GM10847 (cell line): Measurements from ENCODE around the gene SPPL2B.

ENCODE experiments used
- POLR2A ChIP-seq: IDR thresholded peaks from 2 replicates; pipeline ENCODE4 v1.6.1; 2011; ENCODE audit not compliant: insufficient read length; ENCODE audit errors: extremely low read depth

The SPPL2B gene

DNA sequence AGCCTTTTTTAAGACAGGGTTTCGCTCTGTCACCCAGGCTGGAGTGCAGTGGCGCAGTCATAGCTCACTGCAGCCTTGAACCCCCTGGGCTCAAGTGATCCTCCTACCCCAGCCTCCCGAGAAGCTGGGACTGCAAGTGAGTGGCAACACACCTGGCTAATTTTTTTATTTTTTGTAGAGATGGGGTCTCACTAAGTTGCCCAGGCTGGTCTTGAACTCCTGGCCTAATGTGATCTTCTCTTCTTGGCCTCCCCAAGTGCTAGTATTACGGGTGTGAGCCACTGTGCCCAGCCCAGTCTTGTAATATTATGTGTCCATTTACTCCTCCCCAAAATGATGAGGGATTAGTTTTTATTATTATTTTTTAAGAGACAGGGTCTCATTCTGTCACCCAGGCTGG is 17.4 kb upstream of the SPPL2B start:
- no peak for TF ChIP-seq POLR2A

DNA sequence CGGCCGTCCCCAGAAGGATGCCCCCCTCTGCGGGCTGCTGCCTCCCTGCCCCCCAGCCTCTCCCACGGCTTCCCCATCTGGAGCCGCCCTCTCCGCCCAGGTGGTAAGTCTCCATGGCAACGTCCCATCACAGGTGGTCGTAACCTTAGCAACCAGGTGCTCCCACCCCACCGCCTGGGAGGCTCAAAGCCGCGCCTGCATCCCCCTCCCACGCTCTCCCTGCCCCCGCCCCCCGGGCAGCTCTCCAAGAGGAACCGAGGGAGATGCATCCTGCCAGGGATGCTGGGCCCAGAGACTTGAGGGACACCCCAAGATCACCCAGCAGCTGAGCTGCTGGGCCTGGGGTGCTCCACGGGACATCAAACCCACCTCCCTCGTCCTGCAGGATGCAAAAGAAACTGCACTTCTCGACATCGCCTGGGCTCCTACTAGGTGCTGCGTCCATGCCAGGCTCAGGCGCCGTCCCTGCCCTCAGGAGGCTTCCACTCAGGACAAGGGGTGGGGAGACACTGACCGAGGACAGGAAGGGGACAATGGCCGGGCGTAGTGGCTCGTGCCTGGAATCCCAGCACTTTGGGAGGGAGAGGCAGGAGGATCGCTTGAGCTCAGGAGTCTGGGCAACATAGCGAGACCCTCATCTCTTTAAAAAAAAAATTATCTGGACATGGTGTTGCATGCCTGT is 15.5 kb upstream of the SPPL2B start:
- no peak for TF ChIP-seq POLR2A

DNA sequence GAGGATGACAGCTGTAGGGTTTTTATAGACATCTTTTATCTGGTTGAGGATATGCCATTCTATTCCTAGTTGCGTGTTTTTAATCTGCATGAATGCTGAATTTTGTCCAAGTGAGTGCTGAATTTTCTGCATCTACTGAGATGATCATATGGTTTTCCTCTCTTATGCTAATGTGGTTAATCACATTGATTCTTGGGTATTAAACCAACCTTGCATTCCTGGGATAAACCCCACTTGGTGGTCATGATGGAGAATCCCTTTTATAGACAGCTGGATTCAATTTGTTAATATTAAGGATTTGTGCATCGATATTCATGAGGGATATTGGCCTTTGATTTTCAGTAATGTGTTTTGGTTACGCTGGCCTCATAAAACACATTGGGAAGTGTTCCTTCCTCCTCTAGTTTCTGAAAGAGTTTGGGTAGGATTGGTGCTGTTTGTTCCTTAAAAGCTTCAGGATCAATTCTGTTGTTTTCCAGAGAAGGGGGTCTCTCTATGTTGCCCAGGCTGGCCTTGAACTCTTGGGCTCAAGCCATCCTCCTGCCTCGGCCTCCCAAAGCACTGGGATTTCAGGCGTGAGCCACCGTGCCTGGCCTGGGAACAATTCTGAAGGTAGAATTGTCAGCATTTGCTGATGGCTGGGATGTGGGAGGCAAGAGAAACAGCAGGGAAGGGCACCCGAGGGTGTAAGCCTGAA is 13.2 kb upstream of the SPPL2B start:
- TF ChIP-seq POLR2A = no peak

DNA sequence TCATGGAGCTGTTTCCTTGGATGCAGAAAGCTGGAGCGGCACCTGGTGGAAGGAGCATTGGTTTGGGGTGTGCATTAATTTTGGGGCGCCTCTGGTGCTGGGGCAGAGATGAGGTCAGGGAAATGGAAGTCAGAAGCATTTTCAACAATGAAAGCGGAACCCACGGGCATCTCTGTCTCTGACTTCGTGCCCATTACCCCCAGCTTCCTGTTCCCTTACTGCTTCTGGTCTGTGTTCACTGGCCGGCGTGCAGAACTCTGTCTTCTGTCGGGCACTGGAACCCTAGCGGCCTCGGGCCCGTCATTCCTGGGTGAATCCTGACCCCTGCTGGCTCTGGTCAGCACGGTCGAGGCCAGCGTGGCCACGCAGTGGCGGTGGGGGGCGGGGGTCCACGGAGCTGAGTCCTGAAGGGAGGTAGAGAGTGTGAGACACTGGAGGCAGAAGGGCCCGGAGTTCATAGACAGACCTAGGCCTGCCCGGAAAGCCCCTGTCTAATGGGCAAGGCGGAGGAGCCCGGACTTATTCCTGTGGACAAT is 12.6 kb upstream of the SPPL2B start:
- no peak for TF ChIP-seq POLR2A

DNA sequence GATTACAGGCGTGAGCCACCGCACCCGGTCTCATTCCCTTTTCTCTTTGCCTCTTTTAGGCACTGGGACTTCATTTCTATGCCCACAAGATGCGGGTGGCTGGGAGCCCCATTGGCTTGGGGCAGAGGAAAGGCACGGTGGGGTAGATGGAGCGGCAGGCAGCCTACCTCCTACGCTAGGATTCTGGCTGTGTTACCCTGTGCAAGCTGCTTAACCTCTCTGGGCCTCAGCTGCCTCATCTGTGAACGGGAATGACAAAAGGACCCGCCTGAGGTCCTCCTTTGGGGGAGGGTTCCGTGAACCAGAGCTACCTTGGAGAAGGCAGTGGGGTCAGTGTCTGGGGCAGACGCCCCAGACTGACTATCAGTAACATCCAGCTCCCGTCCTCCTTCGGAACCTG is 11.2 kb upstream of the SPPL2B start:
- TF ChIP-seq POLR2A = no peak

DNA sequence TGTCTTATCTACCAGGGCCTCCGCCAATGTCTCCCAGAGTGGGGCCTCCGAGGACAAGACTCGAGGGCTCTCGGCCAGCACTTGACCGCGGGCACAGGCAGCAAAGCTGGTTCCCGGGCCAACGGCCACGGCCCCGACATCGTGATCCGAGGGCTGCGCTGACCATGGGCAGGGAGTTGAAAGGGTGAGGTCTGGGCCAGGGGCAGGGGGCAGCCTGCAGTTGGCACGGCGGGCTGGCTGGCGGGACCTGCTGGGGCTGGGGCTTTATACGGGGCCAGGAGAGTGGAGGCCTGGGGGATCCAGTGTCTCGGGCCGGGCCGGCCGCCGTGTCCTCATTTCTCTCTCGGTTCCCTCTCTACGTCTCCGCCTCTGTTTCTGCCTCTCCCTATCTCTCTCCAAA is 10.7 kb upstream of the SPPL2B start:
- no peak for TF ChIP-seq POLR2A

DNA sequence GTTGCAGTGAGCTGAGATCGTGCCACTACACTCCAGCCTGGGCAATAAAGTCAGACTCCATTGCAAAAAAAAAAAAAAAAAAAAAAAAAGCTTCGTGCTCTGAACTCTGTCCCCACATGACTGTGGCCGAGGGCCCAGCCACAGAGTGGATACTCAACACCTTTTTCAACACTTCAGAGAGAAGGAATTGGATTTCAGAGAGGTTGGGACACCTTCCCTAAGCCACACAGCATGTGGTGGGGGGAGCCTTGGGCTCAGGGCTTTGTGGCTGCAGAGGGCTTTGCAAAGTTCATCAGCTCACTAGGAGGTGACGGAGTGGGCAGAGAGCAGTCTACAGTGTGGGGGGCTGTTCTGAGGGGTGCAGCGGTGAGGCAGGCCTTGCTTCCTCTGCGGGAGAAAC is 9.6 kb upstream of the SPPL2B start:
- no peak for TF ChIP-seq POLR2A

DNA sequence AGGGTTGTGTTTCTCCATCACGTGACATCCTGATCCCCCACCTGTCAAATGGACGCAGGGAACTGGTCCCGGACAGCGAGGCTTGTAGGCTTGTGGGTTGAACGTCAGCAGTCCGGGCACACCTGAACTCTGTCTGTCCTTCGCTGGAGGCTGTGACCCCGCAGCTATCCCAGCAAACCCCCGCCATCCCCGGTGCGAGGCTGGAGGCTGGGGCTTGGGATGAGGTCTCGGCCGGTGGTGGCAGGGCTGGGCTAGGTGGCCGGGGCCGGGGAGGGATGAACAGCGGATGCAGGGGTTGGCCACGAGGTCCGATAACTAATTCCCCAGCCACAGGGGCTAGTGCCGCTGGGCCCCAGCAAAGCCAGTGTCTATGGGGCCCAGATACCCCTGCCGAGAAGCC is 8.9 kb upstream of the SPPL2B start:
- TF ChIP-seq POLR2A = no peak

DNA sequence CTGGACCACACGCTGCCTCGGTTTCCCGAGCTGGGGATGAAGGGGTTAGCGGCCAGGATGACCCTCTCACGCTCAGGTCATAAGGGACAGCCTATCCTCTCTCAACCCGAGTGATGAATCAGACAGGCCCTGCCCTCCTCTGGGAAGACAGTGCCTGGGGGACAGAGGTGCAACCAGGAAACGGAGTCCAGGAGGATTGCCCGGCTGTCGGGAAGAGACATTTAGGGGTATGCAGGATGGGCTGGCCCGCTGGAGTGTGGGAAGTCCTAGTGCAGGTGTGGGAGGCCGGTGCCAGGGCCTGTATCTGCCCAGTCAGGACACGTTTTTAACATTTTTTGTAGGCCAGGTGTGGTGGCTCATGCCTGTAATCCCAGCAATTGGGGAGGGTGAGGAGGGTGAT is 8.4 kb upstream of the SPPL2B start:
- no peak for TF ChIP-seq POLR2A

DNA sequence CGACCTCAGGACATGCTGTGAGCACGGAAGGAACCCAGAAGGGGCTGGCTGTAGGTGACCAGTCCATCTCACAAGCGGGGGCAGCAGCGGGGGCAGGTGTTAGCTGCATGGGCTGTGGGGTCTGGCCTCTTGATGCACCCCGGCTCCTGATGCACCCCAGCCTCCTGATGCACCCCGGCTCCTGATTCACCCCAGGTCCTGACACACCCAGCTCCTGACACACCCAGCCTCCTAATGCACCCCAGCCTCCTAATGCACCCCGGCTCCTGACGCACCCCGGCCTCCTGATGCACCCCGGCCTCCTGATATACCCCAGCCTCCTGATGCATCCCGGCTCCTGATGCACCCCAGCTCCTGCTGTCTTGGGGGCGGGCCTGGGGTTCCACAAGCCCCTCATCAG is 7.5 kb upstream of the SPPL2B start:
- no peak for TF ChIP-seq POLR2A

DNA sequence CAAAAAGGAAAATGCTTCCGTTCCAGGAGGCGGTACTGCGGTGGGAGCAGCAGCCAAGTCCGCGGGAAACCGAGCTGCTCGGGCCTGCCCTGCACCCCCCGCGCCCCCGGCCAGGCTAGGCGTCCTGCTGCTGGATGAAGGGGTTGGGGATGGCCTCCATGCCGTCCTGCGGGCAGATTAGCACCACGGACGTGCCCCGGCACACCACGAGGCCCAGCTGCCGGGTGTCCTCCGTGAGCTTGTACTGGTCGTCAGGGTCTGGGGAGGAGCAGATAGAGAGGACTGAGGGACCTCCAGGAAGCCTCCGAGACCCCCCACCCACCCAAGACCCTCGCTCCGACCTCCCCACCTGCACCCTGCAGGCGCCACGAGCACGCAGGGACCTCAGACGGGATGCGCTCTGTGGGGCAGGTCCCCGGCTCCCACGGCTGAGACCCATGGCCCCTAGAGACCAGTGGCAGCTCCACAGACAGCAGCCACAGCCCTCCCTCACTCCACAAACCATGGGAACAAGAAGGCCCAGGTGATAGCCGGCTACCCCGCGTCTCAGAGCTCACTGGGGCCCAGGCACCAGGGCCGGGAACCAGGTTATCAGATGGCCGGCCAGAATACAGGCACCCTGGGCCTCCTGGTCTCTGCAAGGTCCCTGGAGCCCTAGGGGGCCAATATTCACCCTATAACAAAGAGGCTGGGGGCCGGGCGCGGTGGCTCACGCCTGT is 6.8 kb upstream of the SPPL2B start:
- no peak for TF ChIP-seq POLR2A

DNA sequence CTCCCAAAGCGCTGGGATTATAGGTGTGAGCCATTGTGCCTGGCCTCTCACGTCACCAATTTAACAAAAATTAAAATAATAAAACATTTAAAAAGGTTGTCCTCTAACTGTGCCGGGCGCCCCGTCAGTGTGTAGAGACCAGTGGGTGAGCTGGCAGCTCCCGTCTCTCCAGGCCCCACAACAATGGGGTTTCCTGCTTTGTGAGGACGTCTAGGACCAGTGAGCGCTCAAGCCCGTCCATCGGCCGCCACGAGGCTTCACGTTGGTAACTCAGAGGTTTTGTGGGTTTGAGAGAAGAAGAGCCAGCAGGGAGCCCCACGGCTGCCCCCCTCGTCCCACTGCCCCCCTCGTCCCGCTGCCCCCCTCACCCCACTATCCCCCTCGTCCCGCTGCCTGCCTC is 4.8 kb upstream of the SPPL2B start:
- no peak for TF ChIP-seq POLR2A

DNA sequence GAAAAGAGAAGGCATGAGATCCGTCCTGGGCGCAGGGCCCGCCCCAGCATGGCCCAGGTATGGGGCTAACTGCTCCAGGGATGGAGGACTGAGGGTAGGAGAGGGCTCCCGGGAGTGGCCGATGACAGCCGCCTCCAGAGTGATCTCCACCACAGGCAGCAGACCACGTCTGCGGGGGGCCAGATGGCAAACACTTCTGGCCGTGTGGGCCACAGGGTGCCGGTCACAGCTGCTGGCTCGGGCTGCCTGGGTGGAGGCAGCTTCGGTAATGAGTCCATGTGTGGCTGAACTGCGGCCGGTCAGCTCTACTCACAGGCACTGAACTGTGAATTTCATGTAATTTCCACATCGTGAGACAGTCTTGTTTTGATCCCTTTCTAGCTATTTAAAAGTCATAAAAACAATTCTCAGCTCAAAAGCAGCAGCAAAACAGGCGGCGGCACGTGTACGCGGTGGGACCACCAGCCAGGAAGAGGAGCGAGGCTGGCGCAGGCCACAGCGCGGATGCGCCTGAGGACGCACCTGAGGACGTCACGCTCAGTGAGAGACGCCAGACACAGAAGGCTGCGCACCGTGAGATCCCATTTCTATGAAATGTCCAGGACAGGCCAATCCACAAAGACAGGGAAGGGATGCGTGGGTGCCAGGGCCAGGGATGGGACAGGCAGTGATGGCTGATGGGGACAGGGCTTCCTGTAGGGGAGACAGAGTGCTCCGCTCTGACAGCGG is 4.1 kb upstream of the SPPL2B start:
- no peak for TF ChIP-seq POLR2A

DNA sequence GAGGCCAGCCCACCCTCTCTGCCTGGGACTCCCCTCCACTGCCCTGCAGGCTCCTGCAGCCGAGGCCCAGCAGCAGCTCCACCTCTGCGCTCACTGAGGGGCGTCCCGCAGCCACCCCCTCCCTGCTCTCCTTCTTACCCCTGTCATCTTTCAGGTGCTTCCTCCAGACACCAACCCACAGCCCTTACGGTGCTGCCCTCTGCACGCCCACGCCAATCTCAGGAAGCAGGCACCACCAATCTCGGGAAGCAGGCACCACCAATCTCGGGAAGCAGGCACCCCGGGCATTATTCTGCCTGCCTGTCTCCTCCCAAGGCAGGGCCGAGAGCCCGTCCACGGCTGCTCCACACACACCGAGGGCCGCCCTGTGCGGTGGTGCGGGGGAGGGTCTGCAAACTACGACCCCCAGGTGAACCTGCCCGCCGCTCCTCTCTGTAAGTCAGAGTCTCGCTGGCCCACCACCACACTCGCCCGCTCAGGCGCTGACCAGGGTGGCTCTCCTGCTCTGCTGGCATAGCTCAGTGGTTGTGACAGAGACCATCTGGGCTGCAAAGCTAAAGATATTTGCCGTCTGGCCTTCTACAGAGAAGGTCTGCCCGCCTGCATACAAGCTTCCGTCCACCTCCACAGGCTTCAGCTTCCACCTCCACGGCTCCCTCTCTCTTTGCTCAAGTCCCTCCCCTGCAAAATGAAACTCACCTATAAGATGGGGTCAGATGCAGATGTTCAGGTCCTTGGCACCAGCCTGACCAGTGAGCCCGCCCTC is 3.0 kb upstream of the SPPL2B start:
- no peak for TF ChIP-seq POLR2A
